ENCODE measurements around the gene SDHC.
"Not testable (repeated sequence)": the region's sequence is repeated elsewhere in the genome, so short reads cannot be mapped to it uniquely, and the experiment has no call there.

The SDHC gene

GRCh38 chr1:161388639-161389038 is 74.5 kb downstream of the SDHC start:
- no peak for DNase-seq

GRCh38 chr1:161389158-161389557 is 75.0 kb downstream of the SDHC start:
- DNase-seq, result not testable (repeated sequence)

GRCh38 chr1:161389691-161390558 is 75.7 kb downstream of the SDHC start:
- DNase-seq, result peak; percentile 88

- no peak for DNase-seq
Observed at GRCh38 chr1:161390559-161390858, 76.3 kb downstream of the SDHC start.

- DNase-seq, result not testable (repeated sequence)
Observed at GRCh38 chr1:161391136-161391535, 77.0 kb downstream of the SDHC start.

GRCh38 chr1:161391611-161392010 is 77.4 kb downstream of the SDHC start:
- no peak for DNase-seq

DNA sequence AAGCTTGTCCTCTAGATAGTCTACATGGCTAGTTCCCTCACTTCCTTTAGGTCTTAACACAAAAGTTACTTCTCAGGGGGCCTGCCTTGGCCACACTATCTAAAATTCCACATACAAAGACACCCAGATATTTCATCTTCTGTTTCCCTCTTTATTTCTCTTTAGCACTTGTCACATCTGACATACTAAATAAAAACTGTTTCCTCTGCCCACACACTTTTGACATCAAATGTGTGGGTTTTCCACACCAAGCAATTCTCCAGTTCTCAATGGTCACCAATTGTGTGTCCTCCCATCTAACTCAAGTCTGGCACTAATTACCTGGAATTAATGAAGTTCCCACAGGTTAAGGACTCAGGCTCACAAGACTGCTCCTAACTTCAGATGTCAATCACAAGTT is 79.0 kb downstream of the SDHC start:
- no peak for DNase-seq

GRCh38 chr1:161397038-161397437 is 82.9 kb downstream of the SDHC start:
- not testable (repeated sequence) for DNase-seq

- DNase-seq, result no peak
Observed at GRCh38 chr1:161398900-161399256, 84.7 kb downstream of the SDHC start.

- DNase-seq, result peak; percentile 88
Observed at GRCh38 chr1:161399257-161399998, 85.2 kb downstream of the SDHC start.

DNA sequence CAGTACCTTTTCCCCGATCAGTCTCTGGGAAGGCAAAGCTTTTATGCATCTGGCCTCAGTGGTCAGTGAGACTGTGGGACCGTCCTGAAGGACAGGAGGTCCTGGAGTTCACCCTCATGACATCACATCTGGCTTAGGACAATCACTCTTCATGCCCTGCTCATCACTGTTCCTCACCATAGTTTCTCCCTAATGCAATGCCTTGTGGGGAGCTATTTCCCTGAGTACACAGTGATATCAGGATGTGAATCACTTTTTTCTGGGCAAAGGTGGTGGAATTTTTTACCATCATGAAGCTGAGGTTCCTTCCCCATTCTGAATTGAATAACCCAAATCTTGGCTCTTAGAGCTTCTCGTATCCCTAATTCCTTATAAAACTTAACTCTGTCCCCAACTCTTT is 88.3 kb downstream of the SDHC start:
- no peak for DNase-seq

- DNase-seq, result no peak
Observed at GRCh38 chr1:161404051-161404597, 89.9 kb downstream of the SDHC start.

DNA sequence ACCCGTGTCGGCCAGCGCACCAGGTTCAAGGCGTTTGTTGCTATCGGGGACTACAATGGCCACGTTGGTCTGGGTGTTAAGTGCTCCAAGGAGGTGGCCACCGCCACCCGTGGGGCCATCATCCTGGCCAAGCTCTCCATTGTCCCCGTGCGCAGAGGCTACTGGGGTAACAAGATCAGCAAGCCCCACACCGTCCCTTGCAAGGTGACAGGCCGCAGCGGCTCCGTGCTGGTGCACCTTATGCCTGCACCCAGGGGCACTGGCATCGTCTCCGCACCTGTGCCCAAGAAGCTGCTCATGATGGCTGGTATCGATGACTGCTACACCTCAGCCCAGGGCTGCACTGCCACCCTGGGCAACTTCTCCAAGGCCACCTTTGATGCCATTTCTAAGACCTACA is 92.4 kb downstream of the SDHC start:
- not testable (repeated sequence) for DNase-seq

GRCh38 chr1:161407451-161407985 is 93.3 kb downstream of the SDHC start:
- no peak for DNase-seq

- DNase-seq, result no peak
Observed at GRCh38 chr1:161408429-161409052, 94.4 kb downstream of the SDHC start.

- not testable (repeated sequence) for DNase-seq
Observed at GRCh38 chr1:161409848-161410635, 95.9 kb downstream of the SDHC start.

GRCh38 chr1:161410636-161410970 is 96.4 kb downstream of the SDHC start:
- DNase-seq, result not testable (repeated sequence)

Measured in stimulated activated CD4-positive, alpha-beta T cell treated with anti-CD3 and anti-CD28 coated beads, Interleukin-4, amount 100 ng/mL, for 1 hour (primary cell).